SK-N-SH treated with all-trans-retinoic acid at 6 μM for 48 hours (cell line): ENCODE measurements around the gene SCN9A.

Source experiments
- ZC3H10 ChIP-seq: fragments of 250-450 bp; sonication (Bioruptor Pico); IDR thresholded peaks from 2 replicates; pipeline ENCODE4 v1.5.1; 2021; ENCODE audit warnings: mild to moderate bottlenecking, moderate library complexity
- ZFP30 ChIP-seq: fragments of 450-650 bp; formaldehyde crosslinking; IDR thresholded peaks from 2 replicates; pipeline ENCODE4 v1.5.0; 2022; ENCODE audit warnings: mild to moderate bottlenecking, moderate library complexity

GRCh38 chr2:166173263-166173662, 202.5 kb downstream of the SCN9A start:
- no peak for TF ChIP-seq ZC3H10 (CRISPR knock-in tag)
- TF ChIP-seq ZFP30 (CRISPR knock-in tag): no peak
